ENCODE results near the gene OMA1. TPM values are rescaled to one million over a fixed set of nuclear protein-coding genes. Genes with fewer than 3 reads are reported as not detected.

The OMA1 gene
- total and polyA plus RNA-seq, 7 experiments from 2014 or later: 22.7 to 72.5 (median 46.5) TPM

Other genes with a start within 250 kb of the OMA1 start
- gene TACSTD2, start 30.5 kb upstream of the OMA1 start, total RNA-seq: under 1 TPM in 1 of 5 experiments, not detected in 4; 0.42 TPM
- gene TACSTD2, start 30.5 kb upstream of the OMA1 start, polyA plus RNA-seq: not detected
- gene MYSM1, start 153.3 kb upstream of the OMA1 start, total RNA-seq: 10 to 100 TPM; 50.6 to 72.1 (median 54.1) TPM
- 10 to 100 TPM in 1 of 2 donors, 1 to 10 TPM in 1; 5.4 to 19.1 TPM for gene MYSM1, start 153.3 kb upstream of the OMA1 start, polyA plus RNA-seq
- gene JUN, start 237.3 kb upstream of the OMA1 start, total RNA-seq: 1,000 to 10,000 TPM in 2 of 5 experiments, 10 to 100 TPM in 3; 17.9 to 1,362 (median 41.2) TPM
- 10 to 100 TPM; 21.9 to 30.1 TPM for gene JUN, start 237.3 kb upstream of the OMA1 start, polyA plus RNA-seq

Measured in naive thymus-derived CD4-positive, alpha-beta T cell (primary cell).